ENCODE results near the gene MAML3. TPM values are rescaled to one million over a fixed set of nuclear protein-coding genes. Genes with fewer than 3 reads are reported as not detected.

MAML3 gene
- total and polyA plus RNA-seq, 12 donors, result 1.1 to 4.6 (median 2.6) TPM

DNA sequence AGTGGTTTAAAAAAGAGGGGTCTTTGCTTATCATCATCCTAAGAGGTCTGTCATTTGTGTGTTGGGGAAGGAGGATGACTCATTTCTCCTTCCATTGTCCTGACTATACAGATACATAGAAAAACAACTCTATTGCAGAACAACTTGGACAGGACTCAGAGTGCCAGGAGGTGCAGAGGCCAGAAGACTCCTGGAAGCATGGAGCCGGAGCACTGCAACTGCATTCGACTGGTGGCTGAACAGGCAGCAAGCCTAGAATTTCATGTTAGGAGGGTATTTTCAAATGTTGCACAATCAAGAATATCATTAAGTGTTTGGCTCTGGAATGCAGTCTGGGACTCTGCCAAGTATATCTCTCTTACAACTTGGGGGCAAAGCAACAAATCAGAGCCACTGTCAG lies 35.0 kb upstream of the MAML3 start:
- intact Hi-C loops (cut with DNase I), result no loop called here
- Histone ChIP-seq H3K27me3 (no peaks in the 10 kb centered on the region), H3K27ac (no peak overlapping the region), H3K36me3 (no peaks in the 10 kb centered on the region), H3K4me1 (peaks cover 0 to 4% (median 0%) of the 10 kb centered on the region in 9 donors), H3K9me3 (no peaks in the 10 kb centered on the region), H3K4me3 (no peak overlapping the region)
- WGBS, 2 donors, result 60 to 63% methylated on average over 2 of the region's 2 CpGs
- TF ChIP-seq, protein P1, sequence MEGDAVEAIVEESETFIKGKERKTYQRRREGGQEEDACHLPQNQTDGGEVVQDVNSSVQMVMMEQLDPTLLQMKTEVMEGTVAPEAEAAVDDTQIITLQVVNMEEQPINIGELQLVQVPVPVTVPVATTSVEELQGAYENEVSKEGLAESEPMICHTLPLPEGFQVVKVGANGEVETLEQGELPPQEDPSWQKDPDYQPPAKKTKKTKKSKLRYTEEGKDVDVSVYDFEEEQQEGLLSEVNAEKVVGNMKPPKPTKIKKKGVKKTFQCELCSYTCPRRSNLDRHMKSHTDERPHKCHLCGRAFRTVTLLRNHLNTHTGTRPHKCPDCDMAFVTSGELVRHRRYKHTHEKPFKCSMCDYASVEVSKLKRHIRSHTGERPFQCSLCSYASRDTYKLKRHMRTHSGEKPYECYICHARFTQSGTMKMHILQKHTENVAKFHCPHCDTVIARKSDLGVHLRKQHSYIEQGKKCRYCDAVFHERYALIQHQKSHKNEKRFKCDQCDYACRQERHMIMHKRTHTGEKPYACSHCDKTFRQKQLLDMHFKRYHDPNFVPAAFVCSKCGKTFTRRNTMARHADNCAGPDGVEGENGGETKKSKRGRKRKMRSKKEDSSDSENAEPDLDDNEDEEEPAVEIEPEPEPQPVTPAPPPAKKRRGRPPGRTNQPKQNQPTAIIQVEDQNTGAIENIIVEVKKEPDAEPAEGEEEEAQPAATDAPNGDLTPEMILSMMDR (IDR thresholded peaks at IDR 0.05), result no peak
- DNase-seq (no peak), ATAC-seq (peak in 1 of 8 donors; percentile 59)

DNA sequence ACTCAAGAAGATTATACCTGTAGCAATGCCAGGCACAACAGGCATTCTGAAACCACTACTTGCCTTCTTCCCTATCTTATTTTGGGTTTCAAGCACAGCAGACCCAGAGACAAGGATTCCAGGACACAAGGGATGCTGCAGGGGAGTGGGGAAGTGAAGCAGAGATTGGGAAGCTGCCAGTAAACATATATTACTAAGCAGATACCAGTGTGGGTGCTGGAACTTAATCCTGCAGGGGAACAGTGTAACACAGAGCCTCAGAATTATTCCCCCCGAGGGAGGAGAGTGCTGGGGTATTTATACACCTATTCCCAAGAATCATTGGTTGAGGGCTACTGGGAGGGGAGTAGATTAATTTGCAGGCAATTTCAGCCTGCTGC lies 33.3 kb upstream of the MAML3 start:
- no peaks in the 10 kb centered on the region for H3K9me3 ChIP-seq
- no peaks in the 10 kb centered on the region for H3K36me3 ChIP-seq
- H3K4me3 ChIP-seq, result no peak overlapping the region
- intact Hi-C loops (cut with DNase I), result no loop called here
- peaks cover 0 to 4% (median 0%) of the 10 kb centered on the region in 9 donors for H3K4me1 ChIP-seq
- H3K27me3 ChIP-seq, result no peaks in the 10 kb centered on the region
- 80% methylated on average over 1 of the region's 1 CpG for WGBS, 2 donors
- TF ChIP-seq, protein P1 (IDR thresholded peaks at IDR 0.05), result no peak
- ATAC-seq (no peak), DNase-seq (no peak)
- no peak overlapping the region for H3K27ac ChIP-seq

DNA sequence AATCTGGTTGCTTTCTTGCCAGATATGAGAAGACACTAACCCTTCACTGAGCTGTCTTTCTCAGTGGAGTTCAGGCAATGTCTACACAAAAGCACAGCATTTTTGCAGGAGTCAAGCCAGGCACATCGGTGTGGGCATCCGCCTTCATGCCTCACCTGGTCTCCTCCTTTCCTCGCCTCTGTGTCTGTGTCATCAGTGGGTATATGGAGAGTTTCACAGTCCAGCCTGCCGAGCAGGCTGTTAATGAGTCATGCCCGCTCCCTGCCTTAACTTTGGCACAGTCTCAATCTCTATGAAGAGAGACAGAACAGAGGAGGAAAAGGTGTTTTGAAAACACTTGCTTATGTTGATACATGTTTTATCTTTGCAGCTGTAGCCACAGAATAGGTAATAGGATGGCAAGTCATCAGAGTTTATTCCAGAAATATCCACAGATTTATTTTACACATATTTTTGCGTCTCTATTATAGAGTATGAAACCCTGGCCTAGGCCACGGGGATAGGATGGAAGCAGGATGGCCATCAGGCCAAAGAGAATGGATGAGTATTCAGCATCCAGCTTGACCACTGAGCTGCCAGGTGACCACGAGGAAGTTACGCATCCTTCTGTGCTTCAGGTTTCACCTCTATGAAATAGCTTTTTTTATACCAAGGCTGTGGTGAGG lies 32.8 kb upstream of the MAML3 start:
- ATAC-seq, result peak in 1 of 8 donors; percentile 25
- peaks cover 0 to 4% (median 0%) of the 10 kb centered on the region in 9 donors for H3K4me1 ChIP-seq
- WGBS, 2 donors, result 87 to 89% methylated on average over 9 of the region's 9 CpGs
- no peaks in the 10 kb centered on the region for H3K36me3 ChIP-seq
- no peaks in the 10 kb centered on the region for H3K9me3 ChIP-seq
- no peak overlapping the region for H3K27ac ChIP-seq
- no peak for DNase-seq
- no peaks in the 10 kb centered on the region for H3K27me3 ChIP-seq
- TF ChIP-seq, protein P1 (IDR thresholded peaks at IDR 0.05), result no peak
- no peak overlapping the region for H3K4me3 ChIP-seq
- intact Hi-C loops (cut with DNase I), result no loop called here

DNA sequence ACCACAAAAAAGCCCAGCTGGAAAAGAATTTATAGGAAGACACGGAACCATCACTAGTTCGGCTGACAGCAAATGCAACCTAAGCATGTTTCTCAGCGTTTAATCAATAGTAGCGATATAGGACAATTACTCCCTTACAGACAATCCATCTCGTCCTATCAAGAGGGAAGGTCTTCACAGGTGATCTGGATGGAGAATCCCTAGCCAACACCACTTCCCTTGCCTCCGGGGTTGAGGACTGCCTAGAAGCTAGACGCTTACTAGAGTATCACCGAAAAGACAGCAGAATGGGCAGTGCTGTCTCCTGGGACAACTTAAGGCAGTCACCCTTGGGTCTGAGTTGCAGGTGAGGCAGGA lies 32.1 kb upstream of the MAML3 start:
- H3K9me3 ChIP-seq, result no peaks in the 10 kb centered on the region
- no peak overlapping the region for H3K4me3 ChIP-seq
- ATAC-seq (no peak), DNase-seq (no peak)
- no peaks in the 10 kb centered on the region for H3K36me3 ChIP-seq
- intact Hi-C loops (cut with DNase I), result no loop called here
- H3K4me1 ChIP-seq, result peaks cover 0 to 4% (median 0%) of the 10 kb centered on the region in 9 donors
- TF ChIP-seq, protein P1 (IDR thresholded peaks at IDR 0.05), result no peak
- H3K27ac ChIP-seq, result no peak overlapping the region
- 82 to 85% methylated on average over 8 of the region's 8 CpGs for WGBS, 2 donors
- H3K27me3 ChIP-seq, result no peaks in the 10 kb centered on the region

Data from heart right ventricle (tissue), 16 donors.